Endothelial cell of umbilical vein (primary cell): ENCODE data around the gene ADM2. TPM values are rescaled to one million over a fixed set of nuclear protein-coding genes. Genes with fewer than 3 reads are reported as not detected.

Source experiments
- BruUV-seq: library from RNA; stranded (reverse); fragments of 400-500 nt; replicated peaks from 2 replicates; lab custom pipeline; 2021; lab: Mats Ljungman, UMichigan
- CTCF ChIA-PET: fragments of 300-600, 350-600 bp; sonication (Branson Sonifier 250); formaldehyde crosslinking; loops from one replicate; lab custom pipeline; 2021; ENCODE audit warnings: antibody characterized with exemption, inconsistent platforms; lab: Charles Lee
- POLR2A ChIA-PET: fragments of 300-600, 350-600 bp; sonication (Branson Sonifier 250); formaldehyde crosslinking; loops from one replicate; lab custom pipeline; 2021; ENCODE audit warnings: antibody characterized with exemption, inconsistent platforms; lab: Charles Lee
- DNase-seq: peaks from one replicate; pipeline ENCODE4 v3.0.0-alpha.2; 2011; ENCODE audit warnings: low read depth, low spot score
- FAIRE-seq: peaks from 2 replicates; lab custom pipeline; 2011; peaks lifted over from hg19 to GRCh38; lab: Jason Lieb, UNC
- H2AFZ ChIP-seq: 2 replicates; pipeline ENCODE4 v1.6.0; 2012; ENCODE audit warnings: low read depth, low read length, control low read depth, inconsistent platforms
- H3K27ac ChIP-seq: 2 replicates; pipeline ENCODE4 v1.5.1; 2011; ENCODE audit warnings: low read depth, mild to moderate bottlenecking, control low read depth, low read length, moderate library complexity; ENCODE audit not compliant: insufficient read depth
- H3K27me3 ChIP-seq, 2 experiments: 2 replicates each; pipeline versions ENCODE4 v1.6.0 to v1.6.1; 2011; ENCODE audit warnings: low read length in 2 of 2, mixed read lengths in 1 of 2; ENCODE audit not compliant: control insufficient read depth in 2 of 2, insufficient read depth in 2 of 2
- H3K36me3 ChIP-seq, 2 experiments: 2 replicates in 1 of 2; 3 replicates in 1 of 2; pipeline ENCODE4 v1.5.1; 2011; ENCODE audit warnings: low read length in 2 of 2, mild to moderate bottlenecking in 1 of 2, moderate library complexity in 1 of 2; ENCODE audit not compliant: control insufficient read depth in 2 of 2, insufficient read depth in 2 of 2; ENCODE audit errors: extremely low read depth in 1 of 2
- H3K4me1 ChIP-seq: 3 replicates; pipeline ENCODE4 v1.5.1; 2011; ENCODE audit warnings: mild to moderate bottlenecking, low read length; ENCODE audit not compliant: control insufficient read depth, insufficient read depth; ENCODE audit errors: extremely low read depth
- H3K4me2 ChIP-seq: 2 replicates; pipeline ENCODE4 v1.6.1; 2011; ENCODE audit warnings: low read length, control low read depth, mixed read lengths; ENCODE audit not compliant: insufficient read depth
- H3K4me3 ChIP-seq, 3 experiments: fragments of 200-600 bp in 1 of 3; sonication (generic), shearing (Covaris generic) in 1 of 3; replicated peaks in 1 of 3; 2 replicates each; pipeline ENCODE4 v1.5.1; 2011 to 2016; ENCODE audit warnings: control low read depth in 3 of 3, low read length in 3 of 3, mild to moderate bottlenecking in 2 of 3, inconsistent platforms in 1 of 3, low read depth in 1 of 3, moderate library complexity in 1 of 3; ENCODE audit not compliant: insufficient read depth in 1 of 3
- H3K79me2 ChIP-seq: 2 replicates; pipeline ENCODE4 v1.6.0; 2012; ENCODE audit warnings: low read length, inconsistent platforms; ENCODE audit not compliant: control insufficient read depth, insufficient read depth
- H3K9ac ChIP-seq: replicated peaks from 2 replicates; pipeline ENCODE3; 2011; ENCODE audit warnings: low read length, control low read depth; ENCODE audit not compliant: insufficient read depth; ENCODE audit errors: extremely low read depth
- H3K9me1 ChIP-seq: replicated peaks from 3 replicates; pipeline ENCODE4 v1.6.0; 2011; ENCODE audit warnings: mild to moderate bottlenecking, low read length; ENCODE audit not compliant: control insufficient read depth, insufficient read depth; ENCODE audit errors: extremely low read depth
- H3K9me3 ChIP-seq: replicated peaks from 2 replicates; pipeline ENCODE4 v1.5.1; 2012; ENCODE audit warnings: low read length, inconsistent platforms; ENCODE audit not compliant: control insufficient read depth, insufficient read depth
- H4K20me1 ChIP-seq: replicated peaks from 2 replicates; pipeline ENCODE3; 2011; ENCODE audit warnings: mild to moderate bottlenecking, low read length; ENCODE audit not compliant: control insufficient read depth, insufficient read depth; ENCODE audit errors: extremely low read depth
- CTCF ChIP-seq, 2 donors: IDR thresholded peaks; 1 replicate in 1 of 2; 2 replicates in 1 of 2; pipeline ENCODE4 v1.5.1; 2011; ENCODE audit warnings: low read length in 2 of 2, mild to moderate bottlenecking in 2 of 2, moderate library complexity in 2 of 2, control low read depth in 1 of 2, inconsistent platforms in 1 of 2, low read depth in 1 of 2; ENCODE audit not compliant: insufficient read depth in 1 of 2; ENCODE audit errors: extremely low read depth in 1 of 2
- EZH2 ChIP-seq: IDR thresholded peaks from 2 replicates; pipeline ENCODE4 v1.6.1; 2012; ENCODE audit warnings: borderline replicate concordance, low read depth, mild to moderate bottlenecking, moderate library complexity, low read length, inconsistent platforms; ENCODE audit not compliant: severe bottlenecking
- FOS ChIP-seq: IDR thresholded peaks from 2 replicates; pipeline ENCODE4 v1.6.1; 2011; ENCODE audit warnings: mild to moderate bottlenecking, low read length, moderate library complexity, borderline replicate concordance; ENCODE audit not compliant: insufficient read depth
- GATA2 ChIP-seq: IDR thresholded peaks from 2 replicates; pipeline ENCODE4 v1.7.0; 2011; ENCODE audit warnings: low read depth, mild to moderate bottlenecking, moderate library complexity, mixed read lengths, low read length; ENCODE audit not compliant: insufficient read length, insufficient read depth
- JUN ChIP-seq: IDR thresholded peaks from 2 replicates; pipeline ENCODE4 v1.6.1; 2011; ENCODE audit warnings: borderline replicate concordance, low read depth; ENCODE audit not compliant: insufficient read length, insufficient read depth
- MAX ChIP-seq: IDR thresholded peaks from 2 replicates; pipeline ENCODE4 v1.6.1; 2011; ENCODE audit not compliant: insufficient read depth, insufficient read length
- MYC ChIP-seq: IDR thresholded peaks from one replicate; pipeline ENCODE4 v1.6.1; 2011; ENCODE audit warnings: mild to moderate bottlenecking, low read depth, low read length
- POLR2A ChIP-seq: IDR thresholded peaks from 2 replicates; pipeline ENCODE4 v1.6.1; 2012; ENCODE audit warnings: low read depth, mild to moderate bottlenecking, control low read depth, low read length
- POLR2AphosphoS5 ChIP-seq: IDR thresholded peaks from 2 replicates; pipeline ENCODE4 v1.6.1; 2012; ENCODE audit warnings: low read depth, mild to moderate bottlenecking, control low read depth, low read length, moderate library complexity; ENCODE audit not compliant: insufficient read depth
- dilution Hi-C: fragments of 300-500 bp; cut with MboI; formaldehyde crosslinking; loops from one replicate; pipeline ENCODE4 v1.15.0; 2019; ENCODE audit warnings: low sequenced_read_pairs; ENCODE audit not compliant: extremely low pct_ligation_motif_present
- intact Hi-C: fragments of 100-400 bp; cut with micrococcal nuclease; formaldehyde crosslinking; loops from one replicate; pipeline ENCODE4 v1.10.0; 2022
- polyA plus RNA-seq, 4 experiments: library from polyadenylated mRNA; depleted of rRNA in 3 of 4; stranded (reverse) in 3 of 4; unstranded in 1 of 4; fragments of >200 nt; gene quantifications; 2 replicates each; pipeline versions ENCODE4 v1.2.1 to v1.2.3, GENCODE V29; 2011 to 2012; ENCODE audit warnings: missing spikeins in 1 of 4
- total RNA-seq: library from RNA; stranded (reverse); gene quantifications from 2 replicates; pipeline ENCODE4 v1.2.3, GENCODE V29; 2021

Gene ADM2
- total and polyA plus RNA-seq, 2 donors (not counting 3 experiments of a cell fraction or from before 2014, with no cell fraction given): 0.28 to 1.5 TPM

GRCh38 chr22:50504369-50505211 is 23.2 kb downstream of the ADM2 start:
- H3K4me1 ChIP-seq: peaks cover 14% of the 10 kb centered on the region
- H3K9me3 ChIP-seq: no peaks in the 10 kb centered on the region
- peaks cover 26% of the 10 kb centered on the region for H3K79me2 ChIP-seq
- no peak overlapping the region for H3K4me3 ChIP-seq
- no peaks in the 10 kb centered on the region for H3K9me1 ChIP-seq
- no peak overlapping the region for H3K9ac ChIP-seq
- no peak for DNase-seq
- CTCF ChIA-PET: no interaction called here
- no TSS peak for BruUV-seq
- FAIRE-seq: no peak
- no peaks in the 10 kb centered on the region for H4K20me1 ChIP-seq
- intact Hi-C loops (no loop called here), dilution Hi-C loops (no loop called here)
- H2AFZ ChIP-seq: no peak overlapping the region
- POLR2A ChIA-PET: no interaction called here
- TF ChIP-seq POLR2A (no peak), MAX (no peak)
- H3K27ac ChIP-seq: no peak overlapping the region
- H3K36me3 ChIP-seq: peaks cover 6 to 22% of the 10 kb centered on the region in 2 experiments
- H3K27me3 ChIP-seq: no peaks in the 10 kb centered on the region
- no peak overlapping the region for H3K4me2 ChIP-seq

- DNase-seq (no peak), FAIRE-seq (no peak)
- Histone ChIP-seq H3K79me2 (peaks cover 29% of the 10 kb centered on the region), H3K27ac (no peak overlapping the region), H3K4me2 (no peak overlapping the region), H3K9ac (no peak overlapping the region), H4K20me1 (no peaks in the 10 kb centered on the region), H2AFZ (no peak overlapping the region), H3K27me3 (no peaks in the 10 kb centered on the region), H3K36me3 (peaks cover 6 to 22% of the 10 kb centered on the region in 2 experiments), H3K4me3 (no peak overlapping the region), H3K9me1 (no peaks in the 10 kb centered on the region), H3K9me3 (no peaks in the 10 kb centered on the region), H3K4me1 (peaks cover 14% of the 10 kb centered on the region)
- ChIA-PET POLR2A (no interaction called here), CTCF (no interaction called here)
- intact Hi-C loops (no loop called here), dilution Hi-C loops (no loop called here)
- TF ChIP-seq EZH2: no peak
- no peak for TF ChIP-seq POLR2AphosphoS5
- TF ChIP-seq MAX: no peak
- TF ChIP-seq JUN: no peak
- no peak for TF ChIP-seq MYC
- TF ChIP-seq POLR2A: no peak
- TF ChIP-seq CTCF (IDR thresholded peaks at IDR 0.05; ENCODE audit: extremely low read depth in 1 of 2, insufficient read depth in 1 of 2, low read depth in 1 of 2, low read length in 2 of 2): no peak
- TF ChIP-seq FOS: no peak
- TF ChIP-seq GATA2: no peak
- BruUV-seq: no TSS peak
Observed at GRCh38 chr22:50505276-50505775, 24.0 kb downstream of the ADM2 start.
